NK-92 treated with Interleukin-12 subunit alpha and Interleukin-12 subunit beta, amount 100 ng/mL, for 24 hours (cell line): ENCODE data around the gene JAKMIP1.

Source experiments
- DNase-seq: peaks from one replicate; lab custom pipeline; 2025; lab: John Stamatoyannopoulos, UW

JAKMIP1 gene

DNA sequence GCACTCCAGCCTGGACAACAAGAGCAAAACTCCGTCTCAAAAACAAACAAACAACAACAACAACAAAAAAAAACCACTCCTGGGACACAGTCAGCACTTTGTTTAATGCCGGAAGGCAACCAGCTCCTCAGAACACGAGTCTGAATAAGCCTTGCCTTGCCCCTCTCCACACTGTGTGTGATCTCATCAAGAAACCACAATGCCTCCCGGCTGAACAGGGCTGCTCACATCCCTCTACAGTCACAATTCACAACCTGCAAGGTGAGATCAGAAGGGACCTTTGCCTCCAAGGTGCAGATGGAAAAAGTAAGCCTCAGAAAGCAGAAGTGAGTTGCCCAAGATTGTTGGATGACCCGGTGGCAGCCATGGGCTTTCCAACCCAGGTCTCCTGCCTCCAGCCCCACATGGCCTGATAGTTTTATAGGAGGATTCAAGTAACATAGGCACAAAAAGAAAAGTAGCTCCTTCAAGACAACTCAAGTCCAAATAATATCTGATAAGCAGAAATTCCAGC lies 80.8 kb downstream of the JAKMIP1 start:
- no peak for DNase-seq

DNA sequence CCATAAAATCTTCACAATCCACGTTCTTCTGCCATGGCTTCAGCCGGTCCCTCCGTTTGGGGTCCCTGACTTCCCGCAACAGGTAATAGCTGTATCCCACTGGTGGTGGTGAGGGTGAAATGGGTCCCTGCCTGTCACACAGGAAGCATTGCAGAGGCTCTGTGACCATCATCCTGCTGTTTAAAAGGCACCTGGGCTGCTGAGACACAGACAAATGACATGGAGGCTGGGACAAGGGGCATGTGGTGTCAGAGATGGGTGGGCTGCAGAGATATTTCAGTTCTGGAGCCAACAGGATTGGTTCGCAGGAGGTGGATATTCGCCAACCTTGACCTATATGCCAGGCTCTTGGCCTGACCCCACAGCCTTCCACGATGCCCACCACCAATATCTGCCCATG lies 82.1 kb downstream of the JAKMIP1 start:
- DNase-seq = no peak

GRCh38 chr4:6116696-6117285 lies 83.6 kb downstream of the JAKMIP1 start:
- DNase-seq = no peak

DNA sequence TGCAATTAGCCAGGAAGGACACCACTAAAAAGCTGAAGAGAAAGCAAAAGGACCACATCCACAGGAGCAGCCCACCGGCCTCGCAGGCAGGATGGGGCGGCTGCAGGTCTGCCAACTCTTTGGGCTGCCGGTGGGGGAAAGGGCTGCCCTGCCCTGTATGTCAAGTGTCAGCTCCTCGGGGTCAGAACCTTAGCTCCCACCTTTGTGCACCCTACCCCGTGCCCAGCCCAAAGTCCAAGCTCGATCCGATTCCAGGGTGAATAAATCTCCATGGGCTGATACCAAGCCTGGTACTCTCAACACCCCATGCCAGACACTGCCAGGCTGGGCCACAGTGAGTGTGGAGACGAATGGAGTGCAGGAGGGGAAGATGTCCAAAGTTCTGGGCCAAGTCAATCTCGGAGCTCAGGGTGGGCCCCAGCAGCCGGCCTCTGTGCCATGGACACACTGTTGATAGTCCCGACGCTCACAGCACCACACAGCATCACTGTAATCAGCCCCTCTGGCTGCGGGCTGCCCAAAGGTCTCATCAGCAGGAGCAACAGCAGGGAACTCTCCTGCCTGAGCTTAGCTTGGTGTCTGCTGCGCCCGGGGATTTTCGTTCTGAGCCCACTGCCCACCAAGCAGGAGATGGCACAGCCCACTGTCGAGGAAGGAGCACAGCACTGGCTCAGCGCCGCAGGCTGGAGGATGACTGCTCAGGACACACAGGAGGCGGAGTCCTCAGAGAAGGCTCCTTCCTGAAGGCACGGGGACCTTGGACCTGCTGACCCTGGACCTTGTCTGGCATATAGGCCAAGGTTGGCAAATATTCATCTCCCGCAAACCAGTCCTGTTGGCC lies 84.4 kb downstream of the JAKMIP1 start:
- no peak for DNase-seq

DNA sequence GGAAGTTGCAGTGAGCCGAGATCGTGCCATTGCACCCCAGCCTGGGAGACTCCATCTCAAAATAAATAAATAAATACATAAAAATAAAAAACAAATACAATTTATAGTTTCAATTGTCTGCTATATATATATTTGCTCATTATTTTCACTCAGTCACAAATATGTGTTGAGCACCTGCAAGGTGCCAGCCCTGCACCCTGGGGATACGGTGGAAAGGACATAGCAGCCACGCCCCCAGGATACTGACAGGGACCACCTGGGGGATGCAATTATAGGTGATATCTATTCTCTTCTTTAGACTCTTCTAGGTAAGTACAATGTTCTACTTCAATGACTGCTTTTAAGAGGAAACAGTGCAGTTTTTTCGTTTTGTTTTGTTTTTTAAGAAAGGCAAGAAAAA lies 85.0 kb downstream of the JAKMIP1 start:
- DNase-seq = no peak

GRCh38 chr4:6114601-6115000 lies 85.7 kb downstream of the JAKMIP1 start:
- DNase-seq = no peak

DNA sequence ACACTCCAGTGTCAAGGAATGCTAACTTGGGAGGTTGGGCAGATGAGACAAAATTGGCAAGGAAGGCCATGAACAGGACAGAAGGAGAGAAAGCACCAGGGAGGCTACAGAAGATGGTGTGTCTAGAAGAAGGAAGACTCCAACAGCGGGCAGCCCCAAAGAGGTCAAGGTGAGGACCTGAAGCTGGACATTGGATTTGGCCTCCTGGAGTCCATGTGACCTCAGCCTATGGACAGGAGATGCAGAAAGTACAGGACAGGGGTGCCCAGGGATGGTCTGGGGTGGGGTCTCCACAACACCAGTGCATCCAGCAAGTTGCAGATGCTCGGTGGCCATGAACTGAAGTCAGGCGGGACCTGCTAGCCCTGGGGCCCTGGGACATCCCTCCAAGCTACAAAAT lies 86.2 kb downstream of the JAKMIP1 start:
- DNase-seq = no peak

DNA sequence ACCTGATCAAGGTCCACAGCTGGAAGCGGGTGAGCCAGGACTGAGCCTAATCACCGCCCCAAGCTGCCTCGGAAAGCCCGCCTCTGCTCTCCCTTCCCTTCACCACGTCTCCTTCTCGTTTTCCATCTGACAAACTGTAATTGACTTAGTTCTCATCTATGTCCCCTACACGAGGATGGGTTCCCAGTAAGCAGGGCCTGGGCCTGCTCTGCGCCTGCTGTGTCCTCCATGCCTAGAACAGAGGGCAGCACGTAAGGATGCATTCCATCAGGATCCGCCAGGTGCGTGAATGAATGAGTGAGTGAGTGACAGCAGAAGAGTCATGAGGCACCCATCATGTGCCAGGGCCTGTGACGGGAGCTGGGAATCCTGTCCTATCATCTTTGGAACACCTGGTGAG lies 86.7 kb downstream of the JAKMIP1 start:
- no peak for DNase-seq

GRCh38 chr4:6112606-6113290 lies 87.6 kb downstream of the JAKMIP1 start:
- DNase-seq = no peak

DNA sequence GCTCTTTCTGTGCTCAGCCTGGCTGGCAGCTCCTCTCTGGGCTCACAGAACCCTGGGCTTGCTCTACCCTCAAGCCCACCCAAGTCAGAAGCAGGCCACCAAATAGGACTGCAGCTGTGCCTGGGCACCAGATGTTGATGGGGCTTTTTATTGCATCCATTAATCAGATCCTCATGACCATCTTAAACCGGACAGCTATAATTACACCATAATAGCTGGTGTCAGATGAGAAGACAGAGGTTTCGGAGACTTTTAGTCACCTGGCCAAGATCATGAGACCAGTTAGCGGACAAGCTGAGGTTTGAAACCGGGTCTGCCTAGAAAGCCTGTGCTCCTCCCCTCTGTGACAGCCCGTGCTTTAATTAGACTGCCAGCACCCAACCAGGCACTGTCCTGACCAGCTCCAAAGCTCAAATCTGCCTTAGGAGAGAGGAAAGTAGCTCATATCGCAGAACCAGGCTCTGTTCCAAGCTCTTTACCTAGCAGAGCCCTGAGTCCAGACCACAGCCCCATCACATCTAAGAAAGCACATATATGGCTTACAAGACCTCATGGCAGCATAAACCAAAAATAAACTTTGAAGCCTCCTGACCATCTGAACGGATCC lies 88.9 kb downstream of the JAKMIP1 start:
- no peak for DNase-seq

- DNase-seq = no peak
Measured at GRCh38 chr4:6110681-6111353, 89.5 kb downstream of the JAKMIP1 start.

- DNase-seq = no peak
Measured at GRCh38 chr4:6109842-6110560, 90.3 kb downstream of the JAKMIP1 start.

- no peak for DNase-seq
Measured at GRCh38 chr4:6107886-6108285, 92.5 kb downstream of the JAKMIP1 start.

DNA sequence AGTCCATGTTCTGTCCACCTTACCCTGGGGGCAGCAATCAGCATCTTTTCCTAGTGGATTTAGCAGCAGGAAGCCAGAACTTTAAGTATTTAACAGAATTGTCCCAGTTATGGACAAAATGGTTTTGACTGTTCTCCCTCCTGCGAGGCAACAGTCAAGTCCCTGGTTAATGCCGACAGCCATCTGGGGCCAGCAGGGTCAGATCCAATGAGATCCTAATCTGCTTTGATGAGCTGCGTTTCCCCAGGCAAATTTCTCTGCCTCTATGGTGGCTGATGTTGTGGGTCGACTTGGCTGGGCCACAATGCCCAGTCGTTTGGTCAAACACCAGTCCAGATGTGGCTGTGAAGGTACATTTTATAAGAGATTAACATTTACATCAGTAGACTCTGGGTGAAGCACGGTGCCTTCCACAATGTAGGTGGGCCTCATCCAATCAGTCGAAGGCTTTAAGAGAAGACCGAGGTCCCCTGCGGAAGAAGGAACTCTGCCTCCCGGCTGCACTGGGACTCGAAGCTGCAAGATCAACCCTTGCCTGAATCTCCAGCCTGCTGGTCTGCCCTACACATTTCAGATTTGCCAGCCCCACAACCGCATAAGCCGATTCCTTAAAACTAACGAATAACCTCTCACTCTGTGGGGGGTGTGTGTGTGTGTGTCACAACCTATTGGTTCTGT lies 93.1 kb downstream of the JAKMIP1 start:
- no peak for DNase-seq

- no peak for DNase-seq
Measured at GRCh38 chr4:6106156-6106555, 94.2 kb downstream of the JAKMIP1 start.

GRCh38 chr4:6105311-6105911 lies 94.9 kb downstream of the JAKMIP1 start:
- DNase-seq = no peak

DNA sequence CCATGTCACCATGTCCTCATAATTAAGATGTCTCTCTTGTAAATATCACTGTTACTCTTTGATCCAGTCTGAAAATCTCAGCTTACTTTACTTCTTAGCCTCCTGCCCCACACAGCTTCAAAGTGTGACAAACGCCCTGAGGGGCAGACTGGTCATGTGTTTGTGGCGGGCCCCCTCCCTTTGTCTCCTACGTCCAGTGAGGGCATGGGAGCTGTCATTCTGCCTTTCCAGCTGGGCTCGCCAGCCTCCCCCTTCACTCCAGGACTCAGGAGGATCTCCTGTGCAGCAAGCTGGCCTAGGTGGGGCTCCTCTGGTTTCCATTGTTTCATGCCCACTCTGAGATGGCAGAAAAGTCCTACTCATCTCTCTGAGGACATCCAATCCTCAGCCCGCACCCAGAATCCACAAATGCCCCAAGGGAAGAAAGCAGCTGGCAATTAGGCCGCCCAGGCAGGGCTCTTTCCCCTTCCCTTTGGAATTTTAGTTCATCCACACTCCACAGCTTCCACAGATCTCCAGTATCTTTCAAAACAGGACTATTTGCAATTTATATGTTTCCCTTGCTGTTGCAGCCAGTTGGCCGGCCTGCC lies 95.7 kb downstream of the JAKMIP1 start:
- no peak for DNase-seq

DNA sequence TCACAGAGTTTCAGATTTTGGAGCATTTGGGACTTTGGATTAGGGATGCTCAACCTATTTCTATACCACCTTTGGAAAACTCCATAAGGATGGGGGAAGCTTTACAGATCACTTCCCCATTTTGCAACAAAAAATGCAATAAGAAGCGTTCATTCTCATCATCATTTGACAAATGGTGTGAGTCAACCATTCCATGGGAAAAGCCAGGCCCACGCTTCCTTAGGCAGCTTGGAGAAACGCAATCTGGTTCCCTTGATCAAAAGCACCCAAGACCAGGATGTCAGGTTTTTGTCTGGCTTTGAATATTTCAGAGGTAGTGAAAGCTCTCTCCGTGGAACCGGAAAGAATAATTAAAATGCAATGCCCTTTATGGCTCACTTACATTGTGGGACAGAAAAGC lies 102.8 kb downstream of the JAKMIP1 start:
- no peak for DNase-seq

- DNase-seq = no peak
Measured at GRCh38 chr4:6095897-6096296, 104.5 kb downstream of the JAKMIP1 start.
